Frontal cortex (tissue), 4 donors: ENCODE data around the gene DTNB. TPM values are rescaled to one million over a fixed set of nuclear protein-coding genes. Genes with fewer than 3 reads are reported as not detected.
"Not testable (repeated sequence)": the region's sequence is repeated elsewhere in the genome, so short reads cannot be mapped to it uniquely, and the experiment has no call there.

Source experiments
- DNase-seq, 2 donors: peaks; one replicate each; pipeline ENCODE4 v3.0.0; 2012; ENCODE audit warnings: low spot score in 2 of 2
- FAIRE-seq: peaks from 2 replicates; lab custom pipeline; 2012; peaks lifted over from hg19 to GRCh38; lab: Jason Lieb, UNC
- total RNA-seq: library from RNA; depleted of rRNA; stranded (reverse); fragments of >200 nt; gene quantifications from one replicate; pipeline ENCODE4 v1.2.3, GENCODE V29; 2014
- donor health status: control.
- donor health status: control.
- donor health status: control.

Gene DTNB
- total RNA-seq, 1 donor from 2014 or later = 18.3 TPM

GRCh38 chr2:25685741-25686140, 12.4 kb upstream of the DTNB start:
- DNase-seq = no peak
- no peak for FAIRE-seq

- no peak for DNase-seq
- no peak for FAIRE-seq
Observed at GRCh38 chr2:25684577-25685473, 11.4 kb upstream of the DTNB start.

GRCh38 chr2:25682082-25682481, 8.7 kb upstream of the DTNB start:
- FAIRE-seq (no peak), DNase-seq (no peak)

GRCh38 chr2:25677877-25678276, 4.5 kb upstream of the DTNB start:
- no peak for FAIRE-seq
- no peak for DNase-seq

- FAIRE-seq = no peak
- DNase-seq = no peak
Observed at GRCh38 chr2:25674077-25674362, 643 bp upstream of the DTNB start.

- DNase-seq = no peak
- FAIRE-seq = no peak
Observed at GRCh38 chr2:25672494-25673299, 680 bp downstream of the DTNB start.

GRCh38 chr2:25671622-25672021, 1.8 kb downstream of the DTNB start:
- DNase-seq (no peak), FAIRE-seq (no peak)

- FAIRE-seq (no peak), DNase-seq (no peak)
Observed at GRCh38 chr2:25669520-25669919, 3.9 kb downstream of the DTNB start.

- no peak for DNase-seq
- no peak for FAIRE-seq
Observed at GRCh38 chr2:25666218-25666617, 7.2 kb downstream of the DTNB start.

- not testable (repeated sequence) for FAIRE-seq, DNase-seq
Observed at GRCh38 chr2:25665429-25665828, 7.9 kb downstream of the DTNB start.

- DNase-seq (no peak), FAIRE-seq (no peak)
Observed at GRCh38 chr2:25664965-25665307, 8.4 kb downstream of the DTNB start.

GRCh38 chr2:25664183-25664964, 9.0 kb downstream of the DTNB start:
- no peak for FAIRE-seq
- peak in 1 of 2 donors; percentile 32 for DNase-seq

- FAIRE-seq (no peak), DNase-seq (no peak)
Observed at GRCh38 chr2:25655316-25655715, 18.1 kb downstream of the DTNB start.

GRCh38 chr2:25654801-25655200, 18.6 kb downstream of the DTNB start:
- FAIRE-seq = no peak

GRCh38 chr2:25651782-25652455, 21.5 kb downstream of the DTNB start:
- no peak for FAIRE-seq
- DNase-seq = no peak

More at GRCh38 chr2:25654801-25655200, 18.6 kb downstream of the DTNB start:
- DNase-seq = no peak

GRCh38 chr2:25651066-25651465, 22.3 kb downstream of the DTNB start:
- no peak for FAIRE-seq
- DNase-seq = no peak

- FAIRE-seq = no peak
- DNase-seq = no peak
Observed at GRCh38 chr2:25650256-25650655, 23.1 kb downstream of the DTNB start.

- no peak for DNase-seq
- no peak for FAIRE-seq
Observed at GRCh38 chr2:25649786-25650185, 23.6 kb downstream of the DTNB start.

GRCh38 chr2:25642298-25642697, 31.1 kb downstream of the DTNB start:
- no peak for FAIRE-seq
- no peak for DNase-seq

GRCh38 chr2:25639696-25640095, 33.7 kb downstream of the DTNB start:
- FAIRE-seq = no peak
- DNase-seq = no peak
